HepG2 (cell line): ENCODE data around the gene ASH1L. TPM values are rescaled to one million over a fixed set of nuclear protein-coding genes. Genes with fewer than 3 reads are reported as not detected.

ENCODE experiments used
- ARID2 ChIP-seq: sonication (generic); formaldehyde crosslinking; IDR thresholded peaks from 2 replicates; pipeline ENCODE4 v1.8.1; 2022; ENCODE audit warnings: mild to moderate bottlenecking, missing genetic modification reagents, borderline replicate concordance
- ATF3 ChIP-seq: sonication (generic); formaldehyde crosslinking; IDR thresholded peaks from 2 replicates; pipeline ENCODE4 v1.4.0; 2020; ENCODE audit warnings: missing genetic modification reagents
- BATF2 ChIP-seq: sonication (generic); formaldehyde crosslinking; IDR thresholded peaks from 2 replicates; pipeline ENCODE4 v1.8.0; 2022; ENCODE audit warnings: mild to moderate bottlenecking, missing genetic modification reagents, moderate library complexity
- CERS6 ChIP-seq: sonication (generic); formaldehyde crosslinking; IDR thresholded peaks from 2 replicates; pipeline ENCODE4 v1.5.0; 2020; ENCODE audit warnings: missing genetic modification reagents
- HOXA3 ChIP-seq: sonication (generic); formaldehyde crosslinking; IDR thresholded peaks from 2 replicates; pipeline ENCODE4 v1.5.0; 2020; ENCODE audit warnings: missing genetic modification reagents
- MATR3 ChIP-seq: sonication (generic); formaldehyde crosslinking; IDR thresholded peaks from 2 replicates; pipeline ENCODE4 v1.4.0; 2020; ENCODE audit warnings: missing genetic modification reagents
- NFATC3 ChIP-seq: sonication (generic); formaldehyde crosslinking; IDR thresholded peaks from 2 replicates; pipeline ENCODE4 v1.5.1; 2020; ENCODE audit warnings: mild to moderate bottlenecking, missing genetic modification reagents
- PATZ1 ChIP-seq: sonication (generic); formaldehyde crosslinking; IDR thresholded peaks from 2 replicates; pipeline ENCODE4 v1.4.0; 2020; ENCODE audit warnings: missing genetic modification reagents
- PAXIP1 ChIP-seq: sonication (generic); formaldehyde crosslinking; conservative IDR thresholded peaks from 2 replicates; pipeline ENCODE4 v1.4.0; 2020; ENCODE audit warnings: mild to moderate bottlenecking, missing genetic modification reagents, moderate library complexity
- RAD21 ChIP-seq: fragments of 450-650 bp; formaldehyde crosslinking; IDR thresholded peaks from 2 replicates; pipeline ENCODE4 v1.5.0; 2020; ENCODE audit warnings: mild to moderate bottlenecking
- REL ChIP-seq: sonication (generic); formaldehyde crosslinking; conservative IDR thresholded peaks from 2 replicates; pipeline ENCODE4 v1.8.0; 2022; ENCODE audit warnings: mild to moderate bottlenecking, missing genetic modification reagents, moderate library complexity
- RELA ChIP-seq: sonication (generic); formaldehyde crosslinking; IDR thresholded peaks from 2 replicates; pipeline ENCODE4 v1.4.0; 2020; ENCODE audit warnings: missing genetic modification reagents
- SMARCC2 ChIP-seq: fragments of 450-650 bp; IDR thresholded peaks from 2 replicates; pipeline ENCODE4 v1.6.1; 2017; ENCODE audit warnings: antibody characterized with exemption, mild to moderate bottlenecking
- THAP9 ChIP-seq: sonication (generic); formaldehyde crosslinking; IDR thresholded peaks from 2 replicates; pipeline ENCODE4; 2020; ENCODE audit warnings: missing genetic modification reagents, mild to moderate bottlenecking, borderline replicate concordance
- ZFP36L1 ChIP-seq: sonication (generic); formaldehyde crosslinking; IDR thresholded peaks from 2 replicates; pipeline ENCODE4 v1.8.0; 2022; ENCODE audit warnings: mild to moderate bottlenecking, missing genetic modification reagents, moderate library complexity
- ZNF382 ChIP-seq: sonication (generic); formaldehyde crosslinking; IDR thresholded peaks from 2 replicates; pipeline ENCODE4 v1.5.0; 2020; ENCODE audit warnings: missing genetic modification reagents, mild to moderate bottlenecking, borderline replicate concordance
- ZNF563 ChIP-seq: sonication (generic); formaldehyde crosslinking; IDR thresholded peaks from 2 replicates; pipeline ENCODE4 v1.8.0; 2022; ENCODE audit warnings: mild to moderate bottlenecking, moderate library complexity, missing genetic modification reagents
- ZNF644 ChIP-seq: IDR thresholded peaks from 2 replicates; pipeline ENCODE4 v1.6.1; 2016; ENCODE audit warnings: low read depth
- ZNF790 ChIP-seq: sonication (generic); formaldehyde crosslinking; IDR thresholded peaks from 2 replicates; pipeline ENCODE4 v1.8.0; 2022; ENCODE audit warnings: missing genetic modification reagents, mild to moderate bottlenecking, borderline replicate concordance
- polyA plus RNA-seq, 8 experiments: library from polyadenylated mRNA; depleted of rRNA in 3 of 8; stranded (reverse) in 7 of 8; unstranded in 1 of 8; fragments of >200 nt; fragmentation: Illumina TruSeq in 4 of 8; extraction: Trizol in 4 of 8; gene quantifications; 2 replicates each; pipeline versions ENCODE4 v1.2.1 to v1.2.3, GENCODE V29; 2011 to 2016; ENCODE audit warnings: low read depth in 4 of 8, missing spikeins in 1 of 8, mixed read lengths in 1 of 8; ENCODE audit not compliant: insufficient read depth in 1 of 8
- total RNA-seq, 5 experiments: library from RNA; depleted of rRNA; stranded (reverse); fragments of >200 nt; fragmentation: Illumina TruSeq; extraction: Trizol; gene quantifications; 2 replicates each; pipeline ENCODE4 v1.2.3, GENCODE V29; 2016; ENCODE audit warnings: low read depth in 1 of 5

Gene ASH1L
- total and polyA plus RNA-seq, 2 of the 13 experiments (the other 11 are each of a cell fraction or from before 2014, with no cell fraction given), result 10.2 to 15.3 TPM

- peak; percentile 45; the same call in 1 of the 2 replicates for TF ChIP-seq THAP9 (CRISPR knock-in tag)
- no peak for TF ChIP-seq CERS6 (CRISPR knock-in tag)
- TF ChIP-seq SMARCC2, result no peak
- no peak for TF ChIP-seq ZNF790 (CRISPR knock-in tag)
- TF ChIP-seq NFATC3 (CRISPR knock-in tag), result no peak
- no peak for TF ChIP-seq ZNF382 (CRISPR knock-in tag)
- peak; percentile 60 for TF ChIP-seq HOXA3 (CRISPR knock-in tag)
- peak; percentile 38; the same call in 1 of the 2 replicates for TF ChIP-seq ATF3 (CRISPR knock-in tag)
- TF ChIP-seq ZFP36L1 (CRISPR knock-in tag), result no peak
- no peak for TF ChIP-seq PAXIP1 (CRISPR knock-in tag)
- no peak for TF ChIP-seq BATF2 (CRISPR knock-in tag)
- TF ChIP-seq ARID2, result no peak
- TF ChIP-seq MATR3 (CRISPR knock-in tag), result no peak
- TF ChIP-seq ZNF644, result no peak
- TF ChIP-seq REL (CRISPR knock-in tag), result no peak
- no peak for TF ChIP-seq ZNF563
- peak; percentile 27; the same call in 1 of the 2 replicates for TF ChIP-seq PATZ1 (CRISPR knock-in tag)
- TF ChIP-seq RELA (CRISPR knock-in tag), result no peak
- no peak for TF ChIP-seq RAD21 (CRISPR knock-in tag)
These were observed 47.1 kb upstream of the ASH1L start, which contains the start of gene MSTO1 (continued) for GRCh38 chr1:155609515-155610256.
